K562 (cell line): ENCODE results near the gene TMPRSS11D. TPM values are rescaled to one million over a fixed set of nuclear protein-coding genes. Genes with fewer than 3 reads are reported as not detected.

Experiments used
- ATAC-seq: fragments of 200-7000 bp; cut with Tn5 transposase; 3 replicates; pipeline ENCODE4 v1.9.1; 2020; ENCODE audit warnings: moderate library complexity
- BruUV-seq: library from RNA; stranded (reverse); fragments of 400-500 nt; replicated peaks from 2 replicates; lab custom pipeline; 2021; lab: Mats Ljungman, UMichigan
- CTCF ChIA-PET: fragments of 300-600 bp; formaldehyde crosslinking; extraction: SDS; loops from one replicate; lab custom pipeline; 2021; ENCODE audit warnings: low intra/inter-chr PET ratio; lab: Yijun Ruan, JAX
- POLR2A ChIA-PET: fragments of 300-600, 350-650 bp; sonication (Branson Sonifier 250); formaldehyde crosslinking; extraction: SDS; loops from one replicate; lab custom pipeline; 2021; ENCODE audit warnings: antibody characterized with exemption, inconsistent platforms; lab: Yijun Ruan, JAX
- DNase-seq, 4 experiments: peaks; one replicate each; pipeline versions ENCODE4 v3.0.0 to v3.0.0-alpha.2; 2011 to 2018; ENCODE audit warnings: low spot score in 3 of 4, mixed read lengths in 3 of 4; ENCODE audit errors: extremely low read depth in 1 of 4
- FAIRE-seq: peaks from 2 replicates; lab custom pipeline; 2011; peaks lifted over from hg19 to GRCh38; lab: Jason Lieb, UNC
- H2AFZ ChIP-seq: 2 replicates; pipeline ENCODE4 v1.6.0; 2011; ENCODE audit warnings: low read depth, low read length, control low read depth, inconsistent platforms
- H3K27ac ChIP-seq: fragments of 200-600 bp; 3 replicates; pipeline ENCODE4 v1.8.0; 2011; ENCODE audit warnings: low read depth, mild to moderate bottlenecking, control low read depth, inconsistent platforms, low read length, moderate library complexity, mixed read lengths; ENCODE audit errors: extremely low read depth
- H3K27me3 ChIP-seq, 2 experiments: fragments of 300-600 bp in 1 of 2; 2 replicates in 1 of 2; 3 replicates in 1 of 2; pipeline versions ENCODE4 v1.6.0 to v1.8.0; 2011; ENCODE audit warnings: inconsistent platforms in 2 of 2, low read length in 2 of 2, mild to moderate bottlenecking in 1 of 2, mixed read lengths in 1 of 2, moderate library complexity in 1 of 2; ENCODE audit not compliant: control insufficient read depth in 2 of 2, insufficient read depth in 2 of 2
- H3K36me3 ChIP-seq: fragments of 300-600 bp; 3 replicates; pipeline ENCODE4 v1.8.0; 2011; ENCODE audit warnings: mild to moderate bottlenecking, low read length, inconsistent platforms; ENCODE audit not compliant: control insufficient read depth, insufficient read depth
- H3K4me1 ChIP-seq, 2 experiments: fragments of 200-600 bp in 1 of 2; replicated peaks in 1 of 2; 2 replicates in 1 of 2; 3 replicates in 1 of 2; pipeline versions ENCODE4 v1.5.1 to v1.8.0; 2011; ENCODE audit warnings: inconsistent platforms in 2 of 2, low read length in 2 of 2, mild to moderate bottlenecking in 1 of 2, mixed read lengths in 1 of 2, moderate library complexity in 1 of 2; ENCODE audit not compliant: control insufficient read depth in 2 of 2, insufficient read depth in 2 of 2
- H3K4me2 ChIP-seq: 2 replicates; pipeline ENCODE4 v1.6.1; 2011; ENCODE audit warnings: low read length, control low read depth, inconsistent platforms, mixed read lengths; ENCODE audit not compliant: insufficient read depth
- H3K4me3 ChIP-seq: fragments of 200-600 bp; sonication (generic), shearing (Covaris generic); 2 replicates; pipeline ENCODE4 v1.5.1; 2016; ENCODE audit warnings: control low read depth, inconsistent platforms
- H3K79me2 ChIP-seq: fragments of 200-600 bp; 3 replicates; pipeline ENCODE4 v1.8.0; 2011; ENCODE audit warnings: low read length, inconsistent platforms; ENCODE audit not compliant: control insufficient read depth, insufficient read depth
- H3K9ac ChIP-seq, 2 experiments: 2 replicates each; pipeline versions ENCODE4 v1.6.0 to v1.6.1; 2011; ENCODE audit warnings: low read depth in 2 of 2, low read length in 2 of 2, control low read depth in 1 of 2, inconsistent platforms in 1 of 2, mild to moderate bottlenecking in 1 of 2, mixed read lengths in 1 of 2; ENCODE audit not compliant: insufficient read depth in 1 of 2
- H3K9me1 ChIP-seq: one replicate; pipeline ENCODE4 v1.6.0; 2011; ENCODE audit warnings: inconsistent platforms, mild to moderate bottlenecking, low read length, moderate library complexity; ENCODE audit not compliant: control insufficient read depth, insufficient read depth
- H3K9me3 ChIP-seq: replicated peaks from 2 replicates; pipeline ENCODE4 v1.5.1; 2011; ENCODE audit warnings: low read depth, low read length, inconsistent platforms; ENCODE audit not compliant: control insufficient read depth, insufficient read depth
- H4K20me1 ChIP-seq: replicated peaks from 2 replicates; pipeline ENCODE4 v1.6.1; 2011; ENCODE audit warnings: low read length, inconsistent platforms, mixed read lengths; ENCODE audit not compliant: control insufficient read depth, insufficient read depth
- CBX5 ChIP-seq: IDR thresholded peaks from 2 replicates; pipeline ENCODE4 v1.6.1; 2014; ENCODE audit warnings: low read depth, borderline replicate concordance
- CSDE1 ChIP-seq, 2 experiments: fragments of 450-650 bp; IDR thresholded peaks; 2 replicates each; pipeline ENCODE4 v1.6.1; 2016; ENCODE audit warnings: mild to moderate bottlenecking in 1 of 2
- CTBP1 ChIP-seq: fragments of 450-650 bp; IDR thresholded peaks from 2 replicates; pipeline ENCODE4 v1.6.1; 2016; ENCODE audit warnings: borderline replicate concordance
- HDAC8 ChIP-seq: fragments of 450-650 bp; IDR thresholded peaks from 2 replicates; pipeline ENCODE4 v1.6.1; 2016; ENCODE audit warnings: mild to moderate bottlenecking, missing genetic modification characterization, moderate library complexity, missing compliant biosample characterization
- PCBP2 ChIP-seq: fragments of 200-400 bp; formaldehyde crosslinking; IDR thresholded peaks from 2 replicates; pipeline ENCODE4 v1.6.1; 2018; ENCODE audit warnings: low read length, low read depth, mild to moderate bottlenecking, moderate library complexity; ENCODE audit not compliant: poor library complexity, severe bottlenecking
- ZNF263 ChIP-seq: sonication (generic); formaldehyde crosslinking; IDR thresholded peaks from 2 replicates; pipeline ENCODE4 v1.8.0; 2022; ENCODE audit warnings: mild to moderate bottlenecking, missing genetic modification reagents, borderline replicate concordance
- WGBS: fragments of 100-300 bp; shearing (Covaris generic); methylation state at CpG from one replicate; pipeline ENCODE4 v1.1.6; 2016; ENCODE audit warnings: low coverage, mixed read lengths; ENCODE audit not compliant: insufficient coverage; ENCODE audit errors: missing lambda C conversion rate; 5-methylcytosine and 5-hydroxymethylcytosine counted together
- in situ Hi-C: fragments of 300-500 bp; cut with MboI; formaldehyde crosslinking; loops from 4 replicates; pipeline ENCODE4 v1.15.0; 2018; ENCODE audit warnings: inconsistent platforms, mixed read lengths
- intact Hi-C: fragments of 100-400 bp; cut with micrococcal nuclease; formaldehyde crosslinking; loops from 2 replicates; pipeline ENCODE4 v1.14.2; 2022
- polyA plus RNA-seq, 8 experiments: library from polyadenylated mRNA; depleted of rRNA in 4 of 8; stranded (reverse) in 5 of 8; unstranded in 3 of 8; fragments of >200 nt; fragmentation: Nextera tagmentation in 2 of 8; fragmentation: Illumina TruSeq in 1 of 8; extraction: Ambion mirVana in 2 of 8; extraction: Trizol in 1 of 8; gene quantifications; 2 replicates each; pipeline versions ENCODE4 v1.2.1 to v1.2.3, GENCODE V29; 2011 to 2014; ENCODE audit warnings: inconsistent platforms in 1 of 8, missing spikeins in 1 of 8
- total RNA-seq, 7 experiments: library from RNA; depleted of rRNA in 6 of 7; stranded (reverse); fragments of >200 nt in 6 of 7; fragmentation: Illumina TruSeq in 2 of 7; extraction: Trizol in 2 of 7; gene quantifications; 2 replicates each; pipeline versions ENCODE4 v1.2.1 to v1.2.3, GENCODE V29; 2011 to 2021; ENCODE audit warnings: low replicate concordance in 1 of 7
- TF ChIP-seq, protein P1 (sequence below): IDR thresholded peaks from 2 replicates; pipeline ENCODE4 v1.6.1; 2016; ENCODE audit warnings: missing genetic modification characterization, missing compliant biosample characterization
- TF ChIP-seq, protein P2 (sequence below): fragments of 250-450 bp; sonication (Bioruptor Pico); IDR thresholded peaks from 2 replicates; pipeline ENCODE4 v1.5.0; 2021; ENCODE audit warnings: mild to moderate bottlenecking, moderate library complexity
- TF ChIP-seq, protein P3 (sequence below), 2 experiments: fragments of 450-650 bp; IDR thresholded peaks; 2 replicates each; pipeline ENCODE4 v1.6.1; 2016; ENCODE audit warnings: mild to moderate bottlenecking in 2 of 2, borderline replicate concordance in 1 of 2, low read depth in 1 of 2, moderate library complexity in 1 of 2

The TMPRSS11D gene
- total and polyA plus RNA-seq, 9 of the 15 experiments (the other 6 are each of a cell fraction or from before 2014, with no cell fraction given), result not detected

DNA sequence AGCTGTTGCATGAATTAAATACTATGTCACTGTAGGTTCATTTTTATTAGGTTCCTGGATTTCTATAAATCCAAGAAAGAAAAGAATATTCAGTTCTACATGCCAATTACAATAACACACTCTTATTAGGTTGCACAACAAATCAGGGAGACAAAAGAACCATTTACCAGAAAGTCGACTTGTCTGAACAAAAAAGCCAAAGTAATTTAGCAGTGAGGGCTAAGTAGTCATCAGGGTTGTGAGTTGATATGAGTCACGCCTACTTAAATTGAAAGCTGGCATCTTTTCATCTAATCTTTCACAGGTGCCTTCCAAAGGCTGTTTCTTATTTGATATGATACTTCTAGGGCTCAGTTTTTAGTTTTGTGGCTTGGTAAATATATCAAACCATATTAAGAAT is 104.2 kb downstream of the TMPRSS11D start:
- WGBS, result 41% methylated on average over 2 of the region's 2 CpGs
- H3K36me3 ChIP-seq, result no peaks in the 10 kb centered on the region
- no peak overlapping the region for H3K9ac ChIP-seq
- no TSS peak for BruUV-seq
- H3K79me2 ChIP-seq, result no peaks in the 10 kb centered on the region
- H3K4me2 ChIP-seq, result no peak overlapping the region
- H2AFZ ChIP-seq, result no peak overlapping the region
- no peaks in the 10 kb centered on the region for H3K27me3 ChIP-seq
- FAIRE-seq, result no peak
- H3K4me1 ChIP-seq, result no peaks in the 10 kb centered on the region; a peak in 1 of 5 replicates
- no peaks in the 10 kb centered on the region for H4K20me1 ChIP-seq
- no peak overlapping the region for H3K27ac ChIP-seq
- ChIA-PET POLR2A (no interaction called here), CTCF (no interaction called here)
- H3K4me3 ChIP-seq, result no peak overlapping the region
- DNase-seq, result no peak
- intact Hi-C loops (no loop called here), in situ Hi-C loops (no loop called here)
- H3K9me3 ChIP-seq, result no peaks in the 10 kb centered on the region
- ATAC-seq, result no peak
- no peaks in the 10 kb centered on the region for H3K9me1 ChIP-seq
- TF ChIP-seq CBX5, result no peak
- TF ChIP-seq CSDE1 (IDR thresholded peaks at IDR 0.05), result no peak
- TF ChIP-seq CTBP1, result no peak
- TF ChIP-seq, protein P1, sequence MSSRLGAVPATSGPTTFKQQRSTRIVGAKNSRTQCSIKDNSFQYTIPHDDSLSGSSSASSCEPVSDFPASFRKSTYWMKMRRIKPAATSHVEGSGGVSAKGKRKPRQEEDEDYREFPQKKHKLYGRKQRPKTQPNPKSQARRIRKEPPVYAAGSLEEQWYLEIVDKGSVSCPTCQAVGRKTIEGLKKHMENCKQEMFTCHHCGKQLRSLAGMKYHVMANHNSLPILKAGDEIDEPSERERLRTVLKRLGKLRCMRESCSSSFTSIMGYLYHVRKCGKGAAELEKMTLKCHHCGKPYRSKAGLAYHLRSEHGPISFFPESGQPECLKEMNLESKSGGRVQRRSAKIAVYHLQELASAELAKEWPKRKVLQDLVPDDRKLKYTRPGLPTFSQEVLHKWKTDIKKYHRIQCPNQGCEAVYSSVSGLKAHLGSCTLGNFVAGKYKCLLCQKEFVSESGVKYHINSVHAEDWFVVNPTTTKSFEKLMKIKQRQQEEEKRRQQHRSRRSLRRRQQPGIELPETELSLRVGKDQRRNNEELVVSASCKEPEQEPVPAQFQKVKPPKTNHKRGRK (tag), result no peak
- TF ChIP-seq HDAC8 (tag), result no peak
- TF ChIP-seq ZNF263, result no peak
- TF ChIP-seq PCBP2, result no peak
- TF ChIP-seq, protein P2, sequence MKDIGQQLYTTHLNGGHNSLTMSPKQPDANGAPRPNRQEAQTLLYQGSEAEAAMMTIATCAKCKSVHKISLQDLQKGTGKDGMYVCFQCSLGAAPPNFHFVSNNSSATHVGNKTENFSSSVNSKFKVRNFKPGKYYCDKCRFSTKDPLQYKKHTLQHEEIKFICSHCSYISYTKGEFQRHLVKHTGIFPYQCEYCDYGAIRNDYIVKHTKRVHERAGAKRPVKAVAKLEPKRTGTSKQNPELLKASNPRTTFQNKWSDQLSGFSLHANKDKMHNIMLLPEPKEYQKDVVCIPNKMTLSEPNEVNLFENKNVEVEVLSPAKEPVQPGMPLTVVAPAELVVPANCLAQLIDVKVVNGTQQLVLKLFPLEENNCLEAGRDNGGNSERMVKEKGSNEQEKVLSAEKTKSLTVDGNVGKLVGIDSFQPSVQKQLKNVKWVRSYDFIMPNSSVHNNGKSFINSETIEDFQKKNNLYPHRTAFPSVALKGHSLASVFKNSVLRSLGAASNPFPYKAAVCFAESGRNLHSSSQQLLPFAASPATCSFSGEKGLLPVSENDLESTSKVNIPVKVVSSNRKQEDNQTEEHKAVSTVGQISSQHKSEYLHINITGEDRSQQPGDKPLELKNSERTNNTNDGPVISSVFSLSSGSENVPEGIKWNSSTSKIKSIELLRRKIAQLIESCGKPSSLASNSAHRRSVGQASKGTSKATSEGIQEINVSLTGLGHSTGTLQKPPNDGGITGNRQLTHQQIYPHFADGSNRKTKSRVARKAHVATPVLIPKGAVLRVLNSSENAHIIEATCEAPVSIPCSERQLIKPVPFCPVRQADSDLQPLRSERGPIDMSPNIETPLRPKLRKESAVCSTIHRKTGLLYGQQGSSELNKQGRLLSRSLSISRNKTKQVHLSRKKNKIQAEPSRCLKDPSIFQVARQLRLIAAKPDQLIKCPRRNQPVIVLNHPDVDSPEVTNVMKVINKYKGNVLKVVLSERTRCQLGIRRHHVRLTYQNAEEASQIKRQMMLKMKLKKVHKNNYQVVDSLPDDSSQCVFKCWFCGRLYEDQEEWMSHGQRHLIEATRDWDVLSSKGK (CRISPR knock-in tag), result no peak
- TF ChIP-seq, protein P3, sequence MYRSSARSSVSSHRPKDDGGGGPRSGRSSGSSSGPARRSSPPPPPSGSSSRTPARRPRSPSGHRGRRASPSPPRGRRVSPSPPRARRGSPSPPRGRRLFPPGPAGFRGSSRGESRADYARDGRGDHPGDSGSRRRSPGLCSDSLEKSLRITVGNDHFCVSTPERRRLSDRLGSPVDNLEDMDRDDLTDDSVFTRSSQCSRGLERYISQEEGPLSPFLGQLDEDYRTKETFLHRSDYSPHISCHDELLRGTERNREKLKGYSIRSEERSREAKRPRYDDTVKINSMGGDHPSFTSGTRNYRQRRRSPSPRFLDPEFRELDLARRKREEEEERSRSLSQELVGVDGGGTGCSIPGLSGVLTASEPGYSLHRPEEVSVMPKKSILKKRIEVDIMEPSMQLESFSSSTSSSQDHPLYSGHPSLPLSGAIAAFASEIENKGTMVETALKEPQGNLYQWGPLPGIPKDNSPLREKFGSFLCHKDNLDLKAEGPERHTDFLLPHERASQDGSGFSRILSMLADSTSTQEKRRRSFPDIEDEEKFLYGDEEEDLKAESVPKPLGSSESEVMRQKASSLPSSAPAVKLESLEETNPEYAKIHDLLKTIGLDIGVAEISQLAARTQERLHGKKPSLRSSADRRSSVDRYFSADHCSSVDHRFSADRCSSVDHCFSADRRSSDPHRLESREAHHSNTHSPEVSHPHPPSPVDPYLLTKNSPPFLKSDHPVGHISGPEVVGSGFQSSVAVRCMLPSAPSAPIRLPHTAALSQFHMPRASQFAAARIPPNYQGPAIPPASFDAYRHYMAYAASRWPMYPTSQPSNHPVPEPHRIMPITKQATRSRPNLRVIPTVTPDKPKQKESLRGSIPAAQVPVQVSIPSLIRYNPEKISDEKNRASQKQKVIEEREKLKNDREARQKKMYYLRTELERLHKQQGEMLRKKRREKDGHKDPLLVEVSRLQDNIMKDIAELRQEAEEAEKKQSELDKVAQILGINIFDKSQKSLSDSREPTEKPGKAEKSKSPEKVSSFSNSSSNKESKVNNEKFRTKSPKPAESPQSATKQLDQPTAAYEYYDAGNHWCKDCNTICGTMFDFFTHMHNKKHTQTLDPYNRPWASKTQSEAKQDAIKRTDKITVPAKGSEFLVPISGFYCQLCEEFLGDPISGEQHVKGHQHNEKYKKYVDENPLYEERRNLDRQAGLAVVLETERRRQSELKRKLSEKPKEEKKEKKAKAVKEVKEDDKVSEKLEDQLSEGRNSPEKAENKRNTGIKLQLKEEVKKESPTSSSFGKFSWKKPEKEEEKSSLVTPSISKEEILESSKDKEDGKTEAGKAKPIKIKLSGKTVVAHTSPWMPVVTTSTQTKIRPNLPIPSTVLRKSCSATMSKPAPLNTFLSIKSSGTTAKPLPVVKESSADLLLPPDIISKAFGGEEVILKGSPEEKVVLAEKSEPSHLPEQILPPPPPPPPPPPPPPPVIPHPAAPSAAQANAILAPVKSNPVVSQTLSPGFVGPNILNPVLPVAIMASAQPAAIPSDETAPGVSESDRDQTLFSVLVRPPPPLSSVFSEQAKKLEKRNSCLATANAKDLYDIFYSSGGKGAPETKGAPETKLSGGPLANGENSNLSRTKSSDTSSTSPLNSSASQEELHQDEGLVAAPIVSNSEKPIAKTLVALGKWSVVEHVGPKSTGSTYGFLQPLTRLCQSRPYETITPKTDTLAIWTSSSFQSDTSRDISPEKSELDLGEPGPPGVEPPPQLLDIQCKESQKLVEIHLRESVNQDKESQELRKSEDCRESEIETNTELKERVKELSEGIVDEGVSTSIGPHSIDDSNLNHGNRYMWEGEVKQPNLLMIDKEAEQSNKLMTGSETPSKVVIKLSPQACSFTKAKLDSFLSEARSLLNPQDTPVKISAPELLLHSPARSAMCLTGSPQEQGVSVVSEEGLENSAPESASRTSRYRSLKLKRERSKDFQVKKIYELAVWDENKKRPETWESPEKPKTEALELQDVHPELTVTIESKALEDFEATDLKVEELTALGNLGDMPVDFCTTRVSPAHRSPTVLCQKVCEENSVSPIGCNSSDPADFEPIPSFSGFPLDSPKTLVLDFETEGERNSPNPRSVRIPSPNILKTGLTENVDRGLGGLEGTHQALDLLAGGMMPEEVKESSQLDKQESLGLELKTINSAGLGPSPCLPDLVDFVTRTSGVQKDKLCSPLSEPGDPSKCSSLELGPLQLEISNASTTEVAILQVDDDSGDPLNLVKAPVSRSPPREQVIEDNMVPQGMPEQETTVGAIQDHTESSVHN (IDR thresholded peaks at IDR 0.05; ENCODE audit: borderline replicate concordance in 1 of 2, low read depth in 1 of 2), result no peak
